HepG2 (cell line): ENCODE data around the gene ZFAND3. TPM values are rescaled to one million over a fixed set of nuclear protein-coding genes. Genes with fewer than 3 reads are reported as not detected.

Source experiments
- ATF2 ChIP-seq: sonication (generic); formaldehyde crosslinking; IDR thresholded peaks from 2 replicates; pipeline ENCODE4 v1.4.0; 2020; ENCODE audit warnings: missing genetic modification reagents
- ELK4 ChIP-seq: sonication (generic); formaldehyde crosslinking; IDR thresholded peaks from 2 replicates; pipeline ENCODE4 v1.9.0; 2021; ENCODE audit warnings: missing genetic modification reagents, borderline replicate concordance
- GTF2F1 ChIP-seq: fragments of 150-350 bp; IDR thresholded peaks from 2 replicates; pipeline ENCODE4 v1.6.1; 2014; ENCODE audit warnings: low read length
- JUND ChIP-seq: sonication (generic); formaldehyde crosslinking; IDR thresholded peaks from 2 replicates; pipeline ENCODE4 v1.8.0; 2022; ENCODE audit warnings: mild to moderate bottlenecking, missing genetic modification reagents
- MED1 ChIP-seq: sonication (generic); formaldehyde crosslinking; IDR thresholded peaks from 2 replicates; pipeline ENCODE4 v1.4.0; 2020; ENCODE audit warnings: missing genetic modification reagents
- NFIC ChIP-seq: IDR thresholded peaks from 2 replicates; pipeline ENCODE4 v1.6.1; 2012; ENCODE audit warnings: mild to moderate bottlenecking, low read length, inconsistent platforms
- ZBTB25 ChIP-seq: IDR thresholded peaks from 2 replicates; pipeline ENCODE4 v1.6.1; 2018; ENCODE audit warnings: missing genetic modification reagents
- ZFP36L1 ChIP-seq: sonication (generic); formaldehyde crosslinking; IDR thresholded peaks from 2 replicates; pipeline ENCODE4 v1.8.0; 2022; ENCODE audit warnings: mild to moderate bottlenecking, missing genetic modification reagents, moderate library complexity
- ZNF761 ChIP-seq: sonication (generic); formaldehyde crosslinking; conservative IDR thresholded peaks from 2 replicates; pipeline ENCODE4 v1.4.0; 2020; ENCODE audit warnings: mild to moderate bottlenecking, missing genetic modification reagents
- polyA plus RNA-seq, 8 experiments: library from polyadenylated mRNA; depleted of rRNA in 3 of 8; stranded (reverse) in 7 of 8; unstranded in 1 of 8; fragments of >200 nt; fragmentation: Illumina TruSeq in 4 of 8; extraction: Trizol in 4 of 8; gene quantifications; 2 replicates each; pipeline versions ENCODE4 v1.2.1 to v1.2.3, GENCODE V29; 2011 to 2016; ENCODE audit warnings: low read depth in 4 of 8, missing spikeins in 1 of 8, mixed read lengths in 1 of 8; ENCODE audit not compliant: insufficient read depth in 1 of 8
- total RNA-seq, 5 experiments: library from RNA; depleted of rRNA; stranded (reverse); fragments of >200 nt; fragmentation: Illumina TruSeq; extraction: Trizol; gene quantifications; 2 replicates each; pipeline ENCODE4 v1.2.3, GENCODE V29; 2016; ENCODE audit warnings: low read depth in 1 of 5
- TF ChIP-seq, protein P1 (sequence below): sonication (generic); formaldehyde crosslinking; IDR thresholded peaks from 2 replicates; pipeline ENCODE4 v1.4.0; 2020; ENCODE audit warnings: missing genetic modification reagents
- TF ChIP-seq, protein P2 (sequence below): sonication (generic); formaldehyde crosslinking; IDR thresholded peaks from 2 replicates; pipeline ENCODE4 v1.5.1; 2020; ENCODE audit warnings: mild to moderate bottlenecking, missing genetic modification reagents
- TF ChIP-seq, protein P3 (sequence below): sonication (generic); formaldehyde crosslinking; IDR thresholded peaks from 2 replicates; pipeline ENCODE4 v1.4.0; 2020; ENCODE audit warnings: missing genetic modification reagents, low read depth, mild to moderate bottlenecking, borderline replicate concordance

ZFAND3 gene
- total and polyA plus RNA-seq, 2 of the 13 experiments (the other 11 are each of a cell fraction or from before 2014, with no cell fraction given): 16.4 to 17.1 TPM

GRCh38 chr6:38153798-38154345, 334.3 kb downstream of the ZFAND3 start (continued):
- TF ChIP-seq, protein P1, sequence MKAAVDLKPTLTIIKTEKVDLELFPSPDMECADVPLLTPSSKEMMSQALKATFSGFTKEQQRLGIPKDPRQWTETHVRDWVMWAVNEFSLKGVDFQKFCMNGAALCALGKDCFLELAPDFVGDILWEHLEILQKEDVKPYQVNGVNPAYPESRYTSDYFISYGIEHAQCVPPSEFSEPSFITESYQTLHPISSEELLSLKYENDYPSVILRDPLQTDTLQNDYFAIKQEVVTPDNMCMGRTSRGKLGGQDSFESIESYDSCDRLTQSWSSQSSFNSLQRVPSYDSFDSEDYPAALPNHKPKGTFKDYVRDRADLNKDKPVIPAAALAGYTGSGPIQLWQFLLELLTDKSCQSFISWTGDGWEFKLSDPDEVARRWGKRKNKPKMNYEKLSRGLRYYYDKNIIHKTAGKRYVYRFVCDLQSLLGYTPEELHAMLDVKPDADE (CRISPR knock-in tag): no peak
- TF ChIP-seq GTF2F1 (no peak), ZNF761 (CRISPR knock-in tag) (no peak), MED1 (CRISPR knock-in tag) (no peak), ATF2 (CRISPR knock-in tag) (no peak), ELK4 (CRISPR knock-in tag) (no peak), ZBTB25 (CRISPR knock-in tag) (no peak), ZFP36L1 (CRISPR knock-in tag) (no peak), JUND (CRISPR knock-in tag) (no peak), NFIC (no peak)
- TF ChIP-seq, protein P2, sequence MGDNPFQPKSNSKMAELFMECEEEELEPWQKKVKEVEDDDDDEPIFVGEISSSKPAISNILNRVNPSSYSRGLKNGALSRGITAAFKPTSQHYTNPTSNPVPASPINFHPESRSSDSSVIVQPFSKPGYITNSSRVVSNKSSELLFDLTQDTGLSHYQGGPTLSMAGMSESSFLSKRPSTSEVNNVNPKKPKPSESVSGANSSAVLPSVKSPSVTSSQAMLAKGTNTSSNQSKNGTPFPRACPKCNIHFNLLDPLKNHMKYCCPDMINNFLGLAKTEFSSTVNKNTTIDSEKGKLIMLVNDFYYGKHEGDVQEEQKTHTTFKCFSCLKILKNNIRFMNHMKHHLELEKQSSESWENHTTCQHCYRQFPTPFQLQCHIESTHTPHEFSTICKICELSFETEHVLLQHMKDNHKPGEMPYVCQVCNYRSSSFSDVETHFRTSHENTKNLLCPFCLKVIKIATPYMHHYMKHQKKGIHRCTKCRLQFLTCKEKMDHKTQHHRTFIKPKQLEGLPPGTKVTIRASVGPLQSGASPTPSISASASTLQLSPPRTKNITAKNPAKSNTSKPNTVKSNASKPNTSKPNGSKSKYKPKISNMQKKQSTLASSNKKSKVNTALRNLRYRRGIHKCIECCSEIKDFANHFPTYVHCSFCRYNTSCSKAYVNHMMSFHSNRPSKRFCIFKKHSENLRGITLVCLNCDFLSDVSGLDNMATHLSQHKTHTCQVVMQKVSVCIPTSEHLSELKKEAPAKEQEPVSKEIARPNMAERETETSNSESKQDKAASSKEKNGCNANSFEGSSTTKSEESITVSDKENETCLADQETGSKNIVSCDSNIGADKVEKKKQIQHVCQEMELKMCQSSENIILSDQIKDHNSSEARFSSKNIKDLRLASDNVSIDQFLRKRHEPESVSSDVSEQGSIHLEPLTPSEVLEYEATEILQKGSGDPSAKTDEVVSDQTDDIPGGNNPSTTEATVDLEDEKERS (CRISPR knock-in tag): no peak
- TF ChIP-seq, protein P3, sequence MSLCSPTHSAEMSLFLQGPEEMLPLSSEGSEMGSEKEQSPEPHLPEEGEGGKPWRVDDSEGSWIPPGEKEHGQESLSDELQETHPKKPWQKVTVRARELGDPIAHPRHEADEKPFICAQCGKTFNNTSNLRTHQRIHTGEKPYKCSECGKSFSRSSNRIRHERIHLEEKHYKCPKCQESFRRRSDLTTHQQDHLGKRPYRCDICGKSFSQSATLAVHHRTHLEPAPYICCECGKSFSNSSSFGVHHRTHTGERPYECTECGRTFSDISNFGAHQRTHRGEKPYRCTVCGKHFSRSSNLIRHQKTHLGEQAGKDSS (CRISPR knock-in tag): no peak
